H9 (cell line): ENCODE data around the gene TSSK6. TPM values are rescaled to one million over a fixed set of nuclear protein-coding genes. Genes with fewer than 3 reads are reported as not detected.

Source experiments
- DNase-seq: peaks from one replicate; pipeline ENCODE4 v3.0.0-alpha.2; 2017
- H2AFZ ChIP-seq: one replicate; pipeline ENCODE4 v1.6.1; 2013; ENCODE audit warnings: mild to moderate bottlenecking, low read length, control low read depth, moderate library complexity
- H2AK5ac ChIP-seq: 2 replicates; pipeline ENCODE4 v1.6.1; 2013; ENCODE audit warnings: low read length, control low read depth, mixed read lengths; ENCODE audit not compliant: insufficient read length
- H2BK120ac ChIP-seq: one replicate; pipeline ENCODE4 v1.6.1; 2013; ENCODE audit warnings: low read depth, mild to moderate bottlenecking, low read length, control low read depth, inconsistent platforms; ENCODE audit not compliant: poor library complexity, severe bottlenecking
- H2BK12ac ChIP-seq: 2 replicates; pipeline ENCODE4 v1.6.1; 2013; ENCODE audit warnings: low read length, control low read depth, mixed read lengths, low read depth; ENCODE audit not compliant: insufficient read length
- H2BK15ac ChIP-seq: 2 replicates; pipeline ENCODE4 v1.6.1; 2013; ENCODE audit warnings: low read depth, low read length, control low read depth
- H2BK20ac ChIP-seq: one replicate; pipeline ENCODE4 v1.6.1; 2013; ENCODE audit warnings: low read depth, mild to moderate bottlenecking, low read length, control low read depth, inconsistent platforms; ENCODE audit not compliant: poor library complexity, severe bottlenecking
- H2BK5ac ChIP-seq: 2 replicates; pipeline ENCODE4 v1.6.1; 2013; ENCODE audit warnings: low read length, control low read depth, mixed read lengths; ENCODE audit not compliant: insufficient read length
- H3K14ac ChIP-seq: 2 replicates; pipeline ENCODE4 v1.6.1; 2013; ENCODE audit warnings: low read length, control low read depth; ENCODE audit not compliant: insufficient read depth
- H3K18ac ChIP-seq: 2 replicates; pipeline ENCODE4 v1.6.1; 2013; ENCODE audit warnings: low read depth, mild to moderate bottlenecking, mixed read lengths, low read length, control low read depth; ENCODE audit not compliant: insufficient read length
- H3K23ac ChIP-seq: 2 replicates; pipeline ENCODE4 v1.6.1; 2013; ENCODE audit warnings: low read length, control low read depth, mixed read lengths, low read depth; ENCODE audit not compliant: insufficient read length
- H3K23me2 ChIP-seq: 2 replicates; pipeline ENCODE4 v1.6.1; 2013; ENCODE audit warnings: low read depth, mild to moderate bottlenecking, mixed read lengths, low read length, control low read depth; ENCODE audit not compliant: insufficient read length, poor library complexity, severe bottlenecking
- H3K27ac ChIP-seq: 2 replicates; pipeline ENCODE4 v1.5.1; 2013; ENCODE audit warnings: low read length, control low read depth, mixed read lengths, low read depth; ENCODE audit not compliant: insufficient read length
- H3K27me3 ChIP-seq: 2 replicates; pipeline ENCODE4 v1.6.1; 2013; ENCODE audit warnings: low read length, control low read depth, inconsistent platforms; ENCODE audit not compliant: insufficient read depth
- H3K4ac ChIP-seq: 2 replicates; pipeline ENCODE4 v1.6.1; 2013; ENCODE audit warnings: low read depth, mild to moderate bottlenecking, control low read depth, inconsistent platforms, low read length, moderate library complexity
- H3K4me1 ChIP-seq: 2 replicates; pipeline ENCODE4 v1.6.1; 2013; ENCODE audit warnings: low read length, control low read depth, inconsistent platforms; ENCODE audit not compliant: insufficient read depth
- H3K4me2 ChIP-seq: 2 replicates; pipeline ENCODE4 v1.6.1; 2013; ENCODE audit warnings: low read length, control low read depth, mixed read lengths; ENCODE audit not compliant: insufficient read length, insufficient read depth
- H3K56ac ChIP-seq: 2 replicates; pipeline ENCODE4 v1.6.1; 2013; ENCODE audit warnings: low read depth, mild to moderate bottlenecking, mixed read lengths, low read length, control low read depth; ENCODE audit not compliant: insufficient read length
- H3K79me1 ChIP-seq: 2 replicates; pipeline ENCODE4 v1.6.1; 2013; ENCODE audit warnings: low read depth, mild to moderate bottlenecking, moderate library complexity, low read length, control low read depth, inconsistent platforms; ENCODE audit not compliant: insufficient read depth, poor library complexity, severe bottlenecking
- H3K79me2 ChIP-seq: 2 replicates; pipeline ENCODE4 v1.6.1; 2013; ENCODE audit warnings: low read length, control low read depth, inconsistent platforms; ENCODE audit not compliant: insufficient read depth
- H3K9ac ChIP-seq: 2 replicates; pipeline ENCODE4 v1.6.1; 2013; ENCODE audit warnings: low read length, control low read depth, mixed read lengths; ENCODE audit not compliant: insufficient read length; ENCODE audit errors: extremely low read depth
- H3K9me3 ChIP-seq: one replicate; pipeline ENCODE4 v1.6.1; 2013; ENCODE audit warnings: low read depth, low read length, inconsistent platforms; ENCODE audit not compliant: control insufficient read depth
- H3T11ph ChIP-seq: one replicate; pipeline ENCODE4 v1.6.1; 2013; ENCODE audit warnings: mild to moderate bottlenecking, low read length, control low read depth, inconsistent platforms
- H4K20me1 ChIP-seq: one replicate; pipeline ENCODE4 v1.6.1; 2013; ENCODE audit not compliant: control insufficient read depth, insufficient read length, insufficient read depth
- H4K5ac ChIP-seq: 2 replicates; pipeline ENCODE4 v1.6.1; 2013; ENCODE audit warnings: low read depth, mild to moderate bottlenecking, mixed read lengths, low read length, control low read depth; ENCODE audit not compliant: insufficient read length
- H4K8ac ChIP-seq: replicated peaks from 2 replicates; pipeline ENCODE4 v1.6.1; 2013; ENCODE audit warnings: low read length, control low read depth, mixed read lengths, low read depth; ENCODE audit not compliant: insufficient read length
- H4K91ac ChIP-seq: 2 replicates; pipeline ENCODE4 v1.6.1; 2013; ENCODE audit warnings: low read depth, mild to moderate bottlenecking, moderate library complexity, mixed read lengths, low read length, control low read depth; ENCODE audit not compliant: insufficient read length
- H3K27ac Mint-ChIP-seq, 3 experiments: 2 replicates in 2 of 3; 3 replicates in 1 of 3; pipeline ENCODE4 v1.8.0; 2020 to 2021; ENCODE audit warnings: mixed read lengths in 3 of 3, mild to moderate bottlenecking in 1 of 3, moderate library complexity in 1 of 3
- H3K27me3 Mint-ChIP-seq: 2 replicates; pipeline ENCODE4 v1.8.0; 2021; ENCODE audit warnings: low read depth, mild to moderate bottlenecking, moderate library complexity, mixed read lengths
- H3K36me3 Mint-ChIP-seq, 3 experiments: 2 replicates in 2 of 3; 3 replicates in 1 of 3; pipeline ENCODE4 v1.8.0; 2020 to 2021; ENCODE audit warnings: low read depth in 3 of 3, mixed read lengths in 3 of 3; ENCODE audit not compliant: insufficient read depth in 1 of 3
- H3K4me1 Mint-ChIP-seq, 2 experiments: 2 replicates each; pipeline ENCODE4 v1.8.0; 2020; ENCODE audit warnings: mixed read lengths in 2 of 2
- H3K4me3 Mint-ChIP-seq, 2 experiments: 2 replicates in 1 of 2; 3 replicates in 1 of 2; pipeline ENCODE4 v1.8.0; 2020 to 2021; ENCODE audit warnings: mild to moderate bottlenecking in 2 of 2, mixed read lengths in 2 of 2, moderate library complexity in 1 of 2
- H3K9me3 Mint-ChIP-seq, 2 experiments: 2 replicates in 1 of 2; 3 replicates in 1 of 2; pipeline ENCODE4 v1.8.0; 2020; ENCODE audit warnings: mild to moderate bottlenecking in 2 of 2, mixed read lengths in 2 of 2, moderate library complexity in 1 of 2
- CTCF ChIP-seq: fragments of 200-600 bp; sonication (generic); conservative IDR thresholded peaks from 3 replicates; pipeline ENCODE4 v1.8.0; 2021; ENCODE audit warnings: antibody characterized with exemption, mild to moderate bottlenecking
- WGBS: extraction: QIAGEN DNeasy Blood & Tissue Kit; methylation state at CpG from one replicate; pipeline ENCODE4 v1.1.7; 2013; ENCODE audit warnings: missing lambda C conversion rate, low lambda C conversion rate, mixed read lengths; ENCODE audit not compliant: insufficient read length; ENCODE audit errors: extremely low coverage; 5-methylcytosine and 5-hydroxymethylcytosine counted together
- total RNA-seq: library from RNA; stranded (reverse); gene quantifications from 2 replicates; pipeline ENCODE4 v1.2.1, GENCODE V29; 2021

Gene TSSK6
- total RNA-seq, 1 experiment from 2014 or later = 2.6 TPM

- no peak overlapping the region for H4K91ac ChIP-seq
- no peaks in the 10 kb centered on the region for H3K79me1 ChIP-seq
- H3K9ac ChIP-seq = no peak overlapping the region
- H2BK12ac ChIP-seq = no peak overlapping the region
- H3K4me2 ChIP-seq = no peak overlapping the region
- H3K9me3 ChIP-seq = no peaks in the 10 kb centered on the region
- no peak overlapping the region for H2AFZ ChIP-seq
- no peak overlapping the region for H3K14ac ChIP-seq
- peaks cover 30 to 63% (median 56%) of the 10 kb centered on the region in 3 experiments for H3K36me3 Mint-ChIP-seq
- H4K8ac ChIP-seq = no peak overlapping the region
- H3K56ac ChIP-seq = no peak overlapping the region
- peaks cover 4% of the 10 kb centered on the region; the same call in 1 of the 2 replicates for H3K27me3 Mint-ChIP-seq
- H3K18ac ChIP-seq = no peak overlapping the region
- no peaks in the 10 kb centered on the region for H3K27me3 ChIP-seq
- no peak overlapping the region for H3K4me3 Mint-ChIP-seq
- H3K27ac ChIP-seq = no peak overlapping the region
- H3T11ph ChIP-seq = no peak overlapping the region
- no peak overlapping the region for H4K5ac ChIP-seq
- no peak overlapping the region for H3K4ac ChIP-seq
- no peak overlapping the region for H2BK20ac ChIP-seq
- H2AK5ac ChIP-seq = no peak overlapping the region
- H2BK15ac ChIP-seq = no peak overlapping the region
- H3K4me1 ChIP-seq = no peaks in the 10 kb centered on the region
- no peak overlapping the region for H2BK120ac ChIP-seq
- no peak for DNase-seq
- H2BK5ac ChIP-seq = no peak overlapping the region
- H3K23ac ChIP-seq = no peak overlapping the region
- peaks cover 0 to 10% of the 10 kb centered on the region in 2 experiments; a peak in 2 of 4 replicates for H3K4me1 Mint-ChIP-seq
- H3K27ac Mint-ChIP-seq = peak overlapping the region in 1 of 3 experiments; percentile 58; a peak in 1 of 7 replicates
- H3K79me2 ChIP-seq = no peaks in the 10 kb centered on the region
- TF ChIP-seq CTCF = no peak
- WGBS = no CpG with 5 or more reads among the region's 12 CpGs
- H4K20me1 ChIP-seq = no peaks in the 10 kb centered on the region
- no peaks in the 10 kb centered on the region for H3K9me3 Mint-ChIP-seq
- no peaks in the 10 kb centered on the region for H3K23me2 ChIP-seq
Measured at GRCh38 chr19:19506592-19506991, 8.8 kb downstream of the TSSK6 start.
